D341Med (cell line): Measurements from ENCODE around the gene TH.
"Not testable (repeated sequence)": the region's sequence is repeated elsewhere in the genome, so short reads cannot be mapped to it uniquely, and the experiment has no call there.

Experiments used
- DNase-seq: peaks from one replicate; pipeline ENCODE4 v3.0.0; 2012; ENCODE audit warnings: low spot score

TH gene

DNA sequence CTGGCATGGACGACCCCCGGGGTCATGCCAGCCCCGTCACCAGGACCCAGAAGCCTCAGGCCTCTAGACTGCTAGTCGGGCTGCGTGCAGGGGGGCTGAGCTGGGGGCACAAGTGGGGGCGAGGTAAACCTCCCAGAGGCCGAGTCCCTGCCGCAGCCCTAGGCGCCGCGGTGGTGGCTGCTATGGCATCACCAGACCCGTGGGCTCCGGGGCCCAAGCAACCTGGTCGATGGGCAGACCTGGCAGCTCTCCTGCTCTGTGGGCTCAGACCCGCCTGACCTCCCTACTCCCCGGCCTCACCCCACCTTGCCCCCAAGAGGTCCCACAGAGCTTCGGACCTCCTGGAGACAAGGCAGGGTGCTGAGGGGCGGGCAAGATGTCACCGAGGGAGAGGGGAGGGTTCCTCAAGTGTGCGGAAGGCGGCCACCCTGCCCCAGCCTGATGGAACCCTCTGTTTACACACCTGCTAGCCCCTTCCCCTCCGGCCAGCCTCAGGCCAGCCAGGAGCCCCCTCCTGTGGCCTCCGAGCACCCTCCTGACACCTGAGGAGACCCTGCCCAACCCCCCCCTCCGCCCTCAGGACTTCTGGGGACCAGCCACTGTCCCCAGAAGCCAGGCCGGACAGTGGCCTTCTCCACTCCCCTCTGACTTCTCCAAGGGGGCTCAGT, 41.8 kb downstream of the TH start:
- no peak for DNase-seq

DNA sequence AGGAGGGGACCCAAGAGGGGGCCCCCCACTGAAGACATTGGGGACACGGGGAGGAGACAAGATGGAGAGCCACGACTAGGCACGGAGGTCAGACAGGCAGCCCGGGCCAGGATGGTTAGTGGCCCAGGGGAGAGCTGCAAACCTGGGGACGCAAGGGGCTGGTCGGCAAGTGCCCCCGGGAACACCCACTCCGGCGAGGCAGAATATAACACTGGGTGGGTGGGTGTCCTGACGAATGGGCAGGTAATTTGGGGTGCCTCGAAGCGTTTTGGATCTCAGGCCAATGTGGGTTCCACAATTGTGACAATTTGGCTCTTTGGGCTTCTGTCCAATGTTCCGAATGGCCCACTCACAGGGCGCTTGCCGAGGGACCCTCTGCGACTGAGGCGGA, 42.3 kb downstream of the TH start:
- no peak for DNase-seq

DNA sequence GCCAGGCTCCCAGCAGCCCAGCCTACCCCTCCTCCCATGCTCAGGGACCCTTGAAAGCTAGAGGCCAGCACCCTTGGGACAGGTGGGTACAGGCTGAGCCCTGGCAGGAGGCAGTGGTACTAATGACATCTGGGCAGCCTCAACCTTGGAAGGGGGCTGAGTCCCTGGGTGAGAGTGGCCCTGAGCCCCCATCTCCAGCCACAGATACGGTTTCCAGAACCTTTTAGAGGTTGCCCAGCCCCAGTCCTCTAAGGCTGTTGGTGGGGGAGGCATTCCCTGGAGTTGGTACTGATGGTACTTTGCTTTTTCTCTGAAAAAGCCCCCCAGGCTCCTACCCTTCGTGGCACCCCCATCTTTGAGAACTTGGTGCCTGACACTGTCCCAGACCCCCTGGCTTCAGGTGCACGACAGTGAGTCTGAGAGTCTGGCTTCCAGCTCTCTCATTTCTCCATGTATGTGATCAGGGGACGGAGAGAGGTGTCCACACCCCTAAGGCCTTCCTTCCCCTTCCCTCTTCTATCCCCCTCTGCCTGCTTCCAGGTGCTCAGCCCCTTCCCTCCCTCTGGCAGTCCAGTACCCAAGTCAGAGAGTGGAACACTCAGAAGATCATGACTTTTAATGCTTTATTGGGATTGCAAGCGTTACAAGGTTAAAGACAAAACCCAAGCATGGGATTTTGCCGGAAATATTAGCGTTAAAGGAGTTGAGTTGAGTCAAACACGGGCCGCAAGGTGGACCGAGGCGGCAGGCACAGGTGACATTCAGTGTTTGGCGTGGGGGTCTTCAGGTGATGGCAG, 42.9 kb downstream of the TH start:
- DNase-seq, result no peak

DNA sequence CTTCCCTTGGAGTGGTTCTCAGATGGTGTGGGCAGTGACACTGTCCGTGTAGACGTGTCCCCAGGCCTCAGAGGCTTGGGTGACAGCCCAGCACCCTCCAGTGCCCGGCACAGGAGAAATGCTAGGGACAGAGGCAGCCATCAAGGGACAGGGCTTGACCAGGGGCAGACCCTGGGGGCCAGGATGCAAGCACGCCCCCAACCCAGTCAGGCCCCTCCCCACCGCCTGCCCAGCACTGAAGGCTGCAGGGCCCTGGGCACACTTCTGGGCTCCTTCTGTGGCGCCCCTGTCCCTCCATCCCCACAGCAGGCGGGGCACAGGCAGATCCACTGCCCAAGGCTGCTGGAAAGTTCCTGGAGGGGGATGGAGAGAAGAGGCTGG, 43.5 kb downstream of the TH start:
- no peak for DNase-seq

DNA sequence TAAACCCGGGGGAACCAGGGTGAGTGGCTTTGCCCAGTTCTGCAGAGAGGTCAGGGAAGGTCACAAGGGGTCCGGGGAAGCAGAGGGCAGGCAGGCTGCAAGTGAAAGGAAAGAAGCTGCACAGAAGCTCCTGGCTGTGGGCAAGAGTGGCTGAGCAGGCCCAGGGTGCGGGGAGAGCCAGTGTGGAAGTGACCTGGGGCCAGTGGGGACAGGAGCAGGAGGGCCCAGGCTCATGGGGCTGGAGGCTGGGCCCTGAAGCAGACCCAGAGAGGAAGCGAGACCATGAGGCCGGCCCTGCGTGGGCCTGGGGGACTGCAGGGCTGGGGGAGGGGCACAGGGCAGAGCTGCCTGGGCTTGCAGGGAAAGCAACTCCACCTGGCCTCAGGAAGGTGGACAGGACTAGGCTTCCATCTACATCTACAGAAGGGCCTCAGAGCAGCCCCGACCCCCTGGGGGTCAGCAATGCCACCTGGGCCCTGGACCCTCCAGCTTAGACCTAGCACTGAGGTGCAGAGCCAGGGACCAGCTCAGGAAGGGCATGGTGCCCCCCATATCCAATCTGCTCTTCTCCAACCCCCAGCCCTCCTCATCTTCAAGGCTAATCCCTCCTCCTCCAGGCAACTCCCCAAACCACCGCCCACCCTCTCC, 44.0 kb downstream of the TH start:
- DNase-seq, result no peak

DNA sequence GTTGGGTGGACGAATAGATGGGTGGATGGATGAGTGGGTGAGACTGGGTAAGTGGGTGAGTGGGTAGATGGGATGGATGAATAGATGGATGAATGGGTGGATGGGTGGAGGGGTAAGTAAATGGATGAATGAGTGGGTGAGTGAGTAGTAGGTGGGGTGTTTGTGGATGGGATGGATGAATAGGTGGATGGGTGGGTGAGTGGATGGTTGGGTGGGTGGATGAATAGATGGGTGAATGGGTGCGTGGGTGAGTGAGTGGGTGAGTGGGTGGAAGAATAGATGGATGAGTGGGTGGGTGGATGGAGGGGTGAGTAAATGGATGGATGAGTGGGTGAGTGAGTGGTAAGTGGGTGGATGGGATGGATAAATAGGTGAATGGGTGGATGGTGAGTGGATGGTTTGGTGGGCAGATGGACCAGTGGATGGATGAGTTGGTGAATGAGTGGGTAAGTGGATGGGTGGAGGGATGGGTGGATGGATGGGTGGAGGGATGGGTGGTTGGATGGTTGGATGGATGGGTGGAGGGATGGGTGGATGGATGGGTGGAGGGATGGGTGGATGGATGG, 45.0 kb downstream of the TH start:
- DNase-seq, result no peak

DNA sequence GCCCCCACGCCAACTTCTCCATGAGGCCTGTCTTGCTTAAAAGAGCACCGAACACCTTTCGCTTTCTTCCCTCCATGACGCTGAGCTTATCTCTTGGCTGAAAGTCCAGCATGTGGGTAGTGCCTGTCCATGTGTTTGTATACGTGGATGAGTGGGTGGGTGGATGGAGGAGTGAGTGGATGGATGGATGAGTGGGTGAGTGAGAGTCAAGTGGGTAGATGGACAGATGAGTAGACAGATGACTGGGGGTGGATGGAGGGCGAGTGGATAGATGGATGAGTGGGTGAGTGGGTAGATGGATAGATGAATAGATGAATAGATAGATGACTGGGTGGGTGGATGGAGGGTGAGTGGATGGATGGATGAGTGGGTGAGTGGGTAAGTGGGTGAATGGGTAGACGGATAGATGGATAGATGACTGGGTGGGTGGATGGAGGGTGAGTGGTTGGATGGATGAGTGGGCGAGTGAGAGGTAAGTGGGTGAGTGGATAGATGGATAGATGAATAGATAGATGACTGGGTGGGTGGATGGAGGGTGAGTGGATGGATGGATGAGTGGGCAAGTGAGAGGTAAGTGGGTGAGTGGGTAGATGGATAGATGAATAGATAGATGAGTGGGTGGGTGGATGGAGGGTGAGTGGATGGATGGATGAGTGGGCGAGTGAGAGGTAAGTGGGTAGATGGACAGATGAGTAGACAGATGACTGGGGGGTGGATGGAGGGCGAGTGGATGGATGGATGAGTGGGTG, 46.7 kb downstream of the TH start:
- not testable (repeated sequence) for DNase-seq

DNA sequence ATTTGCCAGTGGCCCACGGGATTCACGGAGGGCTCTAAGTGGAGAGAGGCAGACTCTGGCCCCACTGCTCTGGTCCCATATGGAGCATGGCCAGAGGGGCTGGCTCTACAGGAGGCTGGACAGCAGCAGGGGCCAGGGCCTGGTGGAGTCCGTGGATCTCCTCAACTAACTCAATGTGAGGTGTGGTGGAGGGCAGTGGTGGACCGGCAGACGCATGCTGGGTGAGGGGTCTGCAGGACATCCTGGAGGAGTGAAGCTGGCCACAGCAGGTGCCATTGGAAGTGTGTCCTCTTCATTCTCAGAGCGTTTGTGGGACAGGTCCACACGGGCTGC, 48.0 kb downstream of the TH start:
- no peak for DNase-seq

DNA sequence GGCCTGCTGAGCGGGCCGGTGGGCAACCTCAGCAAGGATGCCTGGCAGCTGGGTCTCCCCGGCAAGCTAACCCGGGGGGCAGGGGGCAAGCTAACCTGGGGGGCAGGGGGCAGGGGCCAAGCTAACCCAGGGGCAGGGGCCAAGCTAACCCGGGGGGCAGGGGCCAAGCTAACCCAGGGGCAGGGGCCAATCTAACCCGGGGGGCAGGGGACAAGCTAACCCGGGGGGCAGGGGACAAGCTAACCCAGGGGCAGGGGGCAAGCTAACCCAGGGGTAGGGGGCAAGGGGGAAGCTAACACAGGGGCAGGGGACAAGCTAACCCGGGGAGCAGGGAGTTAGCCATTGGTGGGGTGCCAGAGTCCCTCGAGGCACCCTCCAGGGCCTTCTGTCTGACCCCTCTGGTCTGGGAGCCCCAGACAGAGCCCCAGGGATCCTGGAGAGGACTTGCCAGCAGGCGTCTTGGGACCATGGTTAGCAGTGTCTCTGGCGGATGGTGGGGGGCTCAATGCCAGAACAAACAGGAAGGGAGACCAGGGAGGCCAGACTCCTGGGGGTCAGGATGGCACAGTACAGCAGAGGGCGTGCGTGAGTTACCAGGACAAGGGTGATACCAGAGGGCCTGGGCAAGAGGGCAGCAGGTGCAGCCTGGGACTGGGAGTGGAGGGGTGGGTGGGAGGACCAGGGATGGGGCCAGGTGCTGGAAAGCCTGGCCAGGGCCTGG, 48.5 kb downstream of the TH start:
- DNase-seq, result no peak

DNA sequence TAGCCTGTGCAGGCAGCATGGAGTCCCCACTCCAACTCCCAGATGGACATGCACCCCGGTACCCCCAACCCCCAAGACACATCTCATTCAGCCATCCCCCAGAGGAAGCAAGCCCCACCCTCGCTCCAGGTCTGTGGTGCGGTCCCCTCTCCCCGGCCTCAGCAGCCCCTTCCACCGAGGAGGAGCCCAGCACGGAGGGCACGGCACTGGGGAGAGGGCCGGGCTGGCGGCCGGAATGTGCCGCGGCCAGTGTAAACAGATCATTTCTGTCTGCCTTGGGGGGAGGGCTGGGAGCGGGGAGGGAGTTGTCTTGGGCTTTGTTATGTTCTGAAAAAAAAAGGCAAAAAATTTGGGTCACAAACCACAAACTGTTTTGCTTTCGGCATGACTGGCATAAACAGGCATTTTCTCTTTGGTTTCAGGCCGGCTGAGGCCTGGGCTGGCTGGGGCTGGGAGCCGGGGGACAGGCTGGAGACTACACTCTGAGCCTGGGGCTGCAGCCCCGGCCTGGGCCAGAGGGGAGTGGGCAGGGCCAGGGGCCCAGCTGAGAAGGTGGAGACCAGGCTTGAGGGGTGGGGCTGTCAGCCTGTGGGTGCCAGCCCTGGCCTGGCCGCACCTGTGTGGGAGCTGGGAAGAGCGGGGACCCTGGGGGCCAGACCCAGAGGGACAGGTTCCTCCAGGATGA, 49.3 kb downstream of the TH start:
- no peak for DNase-seq

DNA sequence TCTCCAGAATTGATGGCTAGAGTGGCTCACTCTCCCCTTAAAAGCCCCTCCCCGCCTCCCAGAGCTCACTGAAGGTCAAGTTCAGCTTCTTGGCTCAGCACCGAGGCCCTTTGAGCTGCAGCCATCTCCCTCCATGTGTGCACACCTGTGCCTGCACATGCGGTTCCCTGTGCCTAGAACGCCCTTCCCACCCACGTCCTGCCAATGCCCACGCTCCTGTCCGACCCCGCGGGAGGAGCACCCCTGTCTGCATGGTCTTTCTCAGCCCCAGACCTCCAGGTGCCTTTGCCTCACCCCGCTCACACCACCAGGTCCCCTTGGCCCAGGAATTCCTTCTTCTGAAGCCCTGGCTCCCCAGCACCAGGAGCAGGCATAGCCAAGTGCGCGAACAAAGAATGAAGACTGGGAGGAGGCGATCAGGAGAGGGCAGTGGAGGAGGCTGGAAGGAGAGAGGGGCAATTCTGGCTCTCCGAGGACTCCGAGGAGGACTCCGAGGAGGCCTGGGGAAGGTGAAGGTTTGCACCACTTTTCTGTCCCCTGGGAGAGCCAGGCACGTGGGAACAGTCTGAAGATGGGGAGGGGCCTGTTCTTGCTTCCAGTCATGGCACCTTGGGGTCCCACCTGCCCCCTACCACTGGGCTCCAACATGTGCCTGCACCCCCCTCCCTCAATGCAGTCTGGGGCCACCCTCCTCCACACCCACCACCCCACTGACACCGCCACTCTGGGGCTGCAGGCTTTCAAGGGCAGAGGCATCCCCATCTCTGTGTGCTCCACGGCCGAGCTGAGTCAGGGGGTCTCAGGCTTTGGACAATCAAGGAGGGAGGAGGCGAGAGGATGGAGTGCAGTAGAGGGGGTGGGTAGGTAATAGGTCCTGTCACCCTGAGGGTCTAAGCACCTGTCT, 50.1 kb downstream of the TH start:
- no peak for DNase-seq

DNA sequence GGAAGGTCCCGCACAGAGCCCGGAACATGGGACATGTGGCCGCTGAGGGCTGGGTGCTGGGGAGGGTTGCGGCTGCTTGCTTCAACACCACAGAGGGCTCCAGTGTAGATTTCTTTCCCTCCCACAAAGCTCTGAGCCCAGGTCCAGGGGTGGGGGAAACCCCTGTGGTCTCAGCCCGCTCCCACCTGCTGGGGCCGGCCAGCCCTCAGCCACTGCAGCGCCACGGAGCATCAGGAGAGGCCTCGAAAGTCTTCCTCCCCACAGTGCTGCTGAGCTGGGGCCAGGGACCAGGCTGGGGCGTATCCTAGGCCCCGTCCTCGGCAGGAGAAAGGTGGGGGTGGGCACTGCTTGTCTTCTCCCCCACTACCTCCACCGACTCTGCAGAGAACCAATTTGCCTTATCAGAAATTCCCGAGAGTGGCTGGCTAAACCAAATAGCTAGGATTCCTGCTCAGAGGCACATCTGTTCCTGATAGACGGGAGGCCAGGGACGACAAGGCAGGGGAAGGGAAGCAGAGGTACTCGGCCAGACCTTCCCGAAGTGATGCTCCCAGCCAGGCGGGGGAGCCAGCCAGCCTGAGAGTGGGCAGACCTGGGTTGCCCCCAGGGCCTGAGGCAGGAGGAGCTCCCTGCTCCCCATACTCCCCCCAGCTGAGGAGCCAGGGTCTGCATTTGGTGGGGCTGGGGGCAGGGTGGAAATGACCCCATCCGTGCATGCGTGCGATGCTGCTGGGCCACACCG, 51.1 kb downstream of the TH start:
- no peak for DNase-seq

DNA sequence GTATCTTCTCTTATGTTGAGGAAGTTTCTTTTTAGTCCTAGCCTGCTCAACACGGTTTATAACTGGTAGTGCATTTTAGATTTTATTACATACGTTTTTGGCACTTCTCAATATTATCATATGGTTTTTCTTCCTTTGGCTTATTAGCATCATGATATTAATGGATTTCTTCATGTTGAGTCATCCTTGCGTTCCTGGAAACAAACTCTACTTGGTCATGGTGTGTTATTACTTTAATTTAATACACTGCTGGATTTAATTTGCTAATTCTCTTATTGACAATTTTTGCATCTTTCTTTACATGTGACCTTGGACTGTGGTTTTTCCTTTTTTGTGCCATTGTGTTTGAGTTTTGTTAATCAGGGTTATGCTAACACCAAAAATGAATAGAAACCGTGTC, 52.9 kb downstream of the TH start:
- no peak for DNase-seq

DNA sequence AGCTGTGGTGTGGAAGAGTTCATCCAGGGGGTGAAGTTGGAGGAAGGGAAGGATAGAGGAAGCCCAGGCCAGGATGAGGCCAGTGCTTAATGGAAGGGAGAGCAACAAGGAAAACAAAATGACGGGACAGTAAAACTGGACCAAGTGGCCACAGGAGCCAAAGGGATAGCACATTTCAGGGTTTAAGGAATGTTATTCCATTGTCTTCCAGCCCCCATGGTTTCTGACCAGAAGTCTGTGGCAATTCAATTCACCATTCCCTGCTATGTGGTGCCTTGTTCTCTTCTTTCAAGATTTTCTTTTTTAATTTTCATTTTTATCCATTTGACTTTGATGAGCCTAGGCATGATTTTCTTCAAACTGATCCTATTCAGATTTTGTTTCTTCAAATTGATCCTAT, 54.9 kb downstream of the TH start:
- DNase-seq, result no peak

DNA sequence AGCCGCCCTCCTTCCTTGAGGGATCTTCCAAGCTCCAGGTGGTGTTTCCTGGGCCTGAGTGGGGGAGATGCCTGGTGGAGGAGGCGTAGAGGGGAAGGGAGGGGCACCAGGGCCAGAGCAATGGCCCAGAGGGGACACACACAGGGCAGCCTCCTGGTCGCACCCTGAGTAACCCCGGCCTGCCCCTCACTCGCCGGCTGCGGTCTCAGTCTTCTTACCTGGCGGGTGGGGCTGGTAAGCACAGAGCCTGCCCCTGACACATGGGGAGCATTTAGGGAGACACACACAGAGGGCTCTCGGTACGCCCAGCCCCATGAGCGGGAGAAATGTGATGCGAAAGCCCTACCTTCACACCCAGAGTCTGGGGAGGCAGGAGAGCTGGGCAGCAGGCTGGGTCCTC, 56.3 kb downstream of the TH start:
- no peak for DNase-seq

DNA sequence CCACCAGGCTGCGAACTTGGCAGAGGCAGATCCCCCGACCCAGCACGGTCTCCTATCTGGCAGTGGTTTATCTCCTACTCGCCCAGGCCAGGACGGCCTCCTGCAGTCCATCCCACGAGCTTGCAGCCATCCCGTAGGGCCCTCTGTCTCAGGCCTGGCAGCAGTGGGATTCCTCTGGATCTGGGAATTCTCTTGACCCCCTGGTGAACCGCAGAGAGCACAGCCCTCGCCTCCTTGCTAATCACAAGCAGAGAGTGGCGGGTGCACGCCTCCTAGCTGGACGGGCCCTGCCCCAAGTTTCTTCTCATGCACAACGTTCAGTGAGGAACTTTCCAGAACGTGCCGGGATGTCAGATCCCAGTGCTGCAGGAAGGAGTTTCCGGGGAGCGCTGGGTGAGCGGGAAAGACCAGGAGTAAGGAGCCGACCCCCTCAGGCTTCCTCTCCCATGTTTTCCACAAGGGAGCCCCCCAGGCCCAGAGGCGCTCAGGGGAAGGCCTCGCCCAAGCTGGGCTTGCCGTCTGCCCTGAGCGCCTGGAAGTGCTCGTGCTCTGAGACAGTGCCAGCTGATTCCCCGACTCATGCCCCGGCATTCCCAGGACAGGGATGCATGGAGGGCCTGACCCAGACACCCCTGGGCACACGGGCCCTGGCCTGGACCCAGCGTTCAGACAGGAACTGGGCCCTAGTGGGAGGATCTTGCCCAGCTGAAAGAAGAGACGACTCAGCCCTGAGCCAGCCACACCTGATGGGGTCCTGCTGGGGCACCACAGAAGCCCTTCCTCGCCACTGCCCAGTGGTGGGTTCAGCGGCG, 57.0 kb downstream of the TH start:
- DNase-seq, result no peak
